Measurements from ENCODE around the gene MYO5B.

The MYO5B gene

DNA sequence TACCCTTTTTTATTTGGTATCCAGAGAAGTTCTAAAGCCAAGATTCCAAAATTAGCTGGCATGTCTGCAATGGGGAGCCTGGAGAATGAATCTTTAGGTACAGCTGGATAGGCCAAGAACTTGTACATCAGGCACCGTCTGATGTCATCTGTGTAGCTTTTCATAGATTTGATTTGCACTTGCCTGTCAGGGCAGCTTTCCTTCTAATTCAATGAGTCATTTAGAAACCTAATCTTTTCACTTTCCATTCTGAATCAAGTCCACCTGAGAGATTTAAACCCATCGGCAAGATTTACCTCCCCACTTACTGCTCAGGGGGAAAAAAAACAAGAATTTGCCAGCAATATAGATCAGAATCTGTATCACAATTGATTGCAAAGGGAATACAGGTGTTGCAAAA is 320.7 kb downstream of the MYO5B start:
- DNase-seq = no peak

- no peak for DNase-seq
Observed at GRCh38 chr18:49869354-49869753, 325.6 kb downstream of the MYO5B start.

DNA sequence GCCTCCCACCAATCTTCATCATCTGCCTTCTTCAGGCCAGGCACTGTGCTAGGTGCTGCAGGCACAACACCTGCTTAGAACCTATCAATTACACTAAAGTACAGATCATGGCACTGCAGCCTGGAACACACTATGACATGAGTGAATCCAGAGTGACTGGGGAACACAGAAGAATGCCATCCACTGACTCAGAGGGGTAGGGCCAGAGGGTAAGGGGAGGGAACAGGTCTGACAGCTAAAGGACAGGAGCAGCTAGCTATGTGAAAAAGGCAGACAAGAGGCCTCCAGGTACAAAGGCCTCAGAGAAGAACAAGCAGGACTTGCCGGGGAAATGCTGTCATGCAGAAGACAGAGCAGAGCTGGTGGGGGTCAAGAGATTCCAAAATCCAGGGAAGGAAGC is 328.3 kb downstream of the MYO5B start:
- no peak for DNase-seq

DNA sequence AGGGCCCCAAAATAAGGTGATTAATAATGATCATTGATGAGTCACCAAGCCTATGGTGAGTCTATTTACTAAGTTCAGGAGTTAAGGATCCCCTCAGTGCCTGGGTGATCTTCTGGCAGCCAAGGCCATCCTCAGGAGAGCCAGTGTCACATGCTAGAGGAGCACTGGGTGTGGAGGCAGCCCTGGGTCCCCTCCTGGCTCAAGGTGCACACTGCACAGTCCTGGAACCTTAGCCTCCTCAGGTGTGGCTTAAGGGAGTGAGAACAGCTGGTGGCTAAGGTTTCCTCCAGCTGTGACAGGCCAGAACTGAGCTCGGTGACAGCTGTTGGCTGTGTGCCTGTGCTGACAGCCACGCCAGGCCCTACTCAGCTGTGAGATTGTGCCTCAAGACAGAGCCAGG is 329.5 kb downstream of the MYO5B start:
- DNase-seq = no peak

DNA sequence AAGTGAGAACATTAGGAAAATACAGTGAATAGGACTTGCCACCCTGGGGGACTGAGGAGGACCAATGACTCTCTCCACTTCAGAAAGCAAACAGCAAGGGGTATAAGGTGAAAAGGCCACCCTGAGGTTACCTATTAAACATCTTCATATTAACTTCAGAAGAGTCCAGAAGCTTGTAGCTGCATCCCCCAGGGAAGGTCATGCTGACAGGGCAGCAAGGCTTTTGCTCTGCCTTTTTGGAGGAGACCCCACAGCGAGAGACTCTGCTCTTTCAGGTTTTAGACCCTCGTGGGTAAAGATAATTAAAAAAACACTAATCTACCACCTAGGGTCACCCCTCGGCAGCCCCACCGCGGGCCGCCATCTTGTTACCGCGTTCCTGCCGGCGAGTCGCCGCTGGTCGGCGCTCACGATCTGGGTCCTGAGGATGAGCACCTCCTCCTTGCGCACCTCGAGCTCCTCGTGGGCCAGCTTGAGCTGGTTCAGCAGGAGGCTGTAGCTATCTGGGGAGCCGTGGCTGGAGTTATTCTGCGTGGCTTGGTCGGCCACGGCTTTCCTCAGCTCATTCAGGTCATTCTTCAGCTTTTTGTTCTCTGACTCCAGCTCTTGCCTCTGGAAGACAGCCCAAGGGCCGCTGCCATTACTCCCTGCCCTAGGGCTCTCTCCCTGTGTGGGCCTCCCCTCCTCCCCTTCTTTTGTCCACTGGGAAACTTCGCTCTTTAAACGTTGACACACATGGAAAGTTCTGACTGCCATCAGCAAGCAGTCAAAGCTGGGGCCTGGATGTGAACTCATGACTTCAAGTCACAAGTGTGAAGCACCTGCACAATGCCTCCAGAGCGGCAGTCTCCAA is 331.0 kb downstream of the MYO5B start:
- DNase-seq = no peak

DNA sequence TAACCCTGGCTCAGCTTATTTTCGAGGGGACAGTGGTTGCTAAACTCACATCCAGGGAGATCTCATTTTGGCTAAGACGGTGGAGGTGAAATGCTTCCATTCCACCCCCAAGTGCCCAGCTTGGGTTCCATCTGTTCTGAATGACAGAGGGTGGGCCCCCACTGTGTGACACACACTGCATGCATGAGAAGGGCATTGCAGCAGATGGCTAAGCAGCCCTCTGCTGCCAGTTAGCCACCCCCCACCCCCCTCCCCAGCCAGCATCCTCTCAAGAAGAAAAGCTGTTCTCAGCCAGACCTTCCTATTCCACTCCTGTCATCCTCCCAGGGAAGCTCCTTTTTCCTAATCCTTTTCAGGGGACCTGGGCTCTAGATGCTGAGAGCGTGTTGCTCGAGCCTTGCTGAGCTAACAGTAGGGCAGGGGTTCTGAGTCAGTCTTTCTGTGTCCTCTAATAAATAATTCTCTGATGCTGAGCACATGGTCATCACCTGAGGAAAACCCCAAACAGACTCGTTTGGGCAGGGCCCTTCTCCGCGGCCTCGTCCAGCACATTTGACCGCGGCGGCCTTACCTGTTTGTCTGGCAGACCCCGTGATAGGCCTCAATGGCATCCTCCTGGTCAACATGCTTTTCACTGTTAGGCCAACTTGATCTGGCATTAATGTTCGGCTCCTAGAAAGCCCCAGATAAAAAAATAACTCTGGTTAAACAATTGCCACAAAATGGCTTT is 332.1 kb downstream of the MYO5B start:
- no peak for DNase-seq

- peak; percentile 39 for DNase-seq
Observed at GRCh38 chr18:49861659-49862058, 333.3 kb downstream of the MYO5B start.

DNA sequence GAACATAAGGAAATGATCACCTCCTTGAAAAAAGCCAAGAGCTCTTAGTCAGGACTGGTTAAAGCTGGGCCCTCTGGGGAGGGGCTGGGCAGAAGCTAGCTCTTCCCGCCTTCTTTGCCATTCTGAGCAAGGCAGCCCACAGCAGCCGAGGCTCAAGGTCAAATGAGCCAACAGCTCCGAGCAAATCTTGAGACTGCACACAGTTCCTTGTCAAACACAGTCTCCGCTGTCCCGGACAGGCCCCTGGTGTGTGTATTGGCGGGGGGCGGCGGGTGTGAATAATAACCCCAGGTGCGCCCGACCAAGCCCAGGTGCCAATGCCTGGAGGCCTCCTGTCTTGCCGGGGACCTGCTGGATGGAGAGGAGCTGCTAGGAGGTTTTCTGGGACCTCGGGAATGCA is 335.2 kb downstream of the MYO5B start:
- no peak for DNase-seq

- DNase-seq = no peak
Observed at GRCh38 chr18:49859021-49859359, 336.0 kb downstream of the MYO5B start.

DNA sequence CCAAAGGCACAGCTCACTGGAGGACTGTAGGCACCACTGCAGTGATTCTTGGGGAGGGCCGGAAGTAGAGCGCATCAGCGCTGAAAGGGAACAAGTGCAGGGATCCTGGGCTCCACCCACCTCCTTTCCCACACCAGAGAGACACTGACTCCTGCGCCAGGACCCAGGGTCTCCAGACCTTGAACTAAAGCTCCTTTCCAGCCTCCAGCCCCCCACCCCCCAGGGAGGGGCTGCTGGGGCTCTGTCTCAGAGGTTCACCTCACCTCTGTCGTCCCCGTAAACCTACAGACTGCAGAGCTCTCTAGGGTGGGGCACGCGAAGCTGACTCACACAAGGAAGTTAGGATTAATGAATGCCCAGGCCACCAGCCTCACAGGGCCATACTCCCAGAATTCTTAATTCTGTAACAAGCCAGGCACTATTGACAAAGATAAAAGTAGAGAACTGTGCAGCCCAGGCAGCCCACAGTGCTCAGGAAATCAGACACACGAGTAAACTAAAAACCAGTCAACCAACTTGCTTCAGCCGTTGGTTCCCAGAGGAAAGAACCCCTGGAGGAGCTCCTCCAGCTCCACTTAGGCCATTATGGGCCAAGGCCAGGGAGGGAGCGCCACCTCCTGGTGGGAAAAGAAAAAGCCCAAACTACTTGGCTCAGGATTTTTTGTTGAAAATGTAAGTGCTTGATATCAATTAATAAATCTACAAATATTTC is 336.5 kb downstream of the MYO5B start:
- DNase-seq = peak; percentile 74

- DNase-seq = no peak
Observed at GRCh38 chr18:49857708-49858107, 337.2 kb downstream of the MYO5B start.

DNA sequence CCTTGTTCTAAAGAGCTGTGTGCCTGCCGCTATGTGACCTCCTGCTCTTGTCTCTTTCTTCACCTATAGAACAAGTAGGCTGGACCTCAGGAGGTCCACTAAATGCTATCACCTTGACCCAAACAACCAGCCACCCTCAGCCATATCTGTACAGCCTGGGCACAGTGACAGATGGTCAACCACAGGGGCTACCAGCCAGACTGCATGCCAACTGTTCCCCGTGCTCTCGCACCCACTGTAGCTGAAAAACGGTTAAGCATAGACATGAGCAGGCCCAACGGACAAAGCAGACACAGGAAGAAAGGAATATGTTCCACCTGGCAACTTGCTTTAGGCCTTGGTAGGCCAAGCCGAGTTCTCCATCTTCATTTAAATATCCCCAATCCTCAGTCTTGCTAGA is 338.5 kb downstream of the MYO5B start:
- DNase-seq = no peak

- DNase-seq = no peak
Observed at GRCh38 chr18:49855711-49856415, 339.1 kb downstream of the MYO5B start.

- no peak for DNase-seq
Observed at GRCh38 chr18:49854681-49855080, 340.3 kb downstream of the MYO5B start.

- DNase-seq = no peak
Observed at GRCh38 chr18:49853436-49853835, 341.5 kb downstream of the MYO5B start.

DNA sequence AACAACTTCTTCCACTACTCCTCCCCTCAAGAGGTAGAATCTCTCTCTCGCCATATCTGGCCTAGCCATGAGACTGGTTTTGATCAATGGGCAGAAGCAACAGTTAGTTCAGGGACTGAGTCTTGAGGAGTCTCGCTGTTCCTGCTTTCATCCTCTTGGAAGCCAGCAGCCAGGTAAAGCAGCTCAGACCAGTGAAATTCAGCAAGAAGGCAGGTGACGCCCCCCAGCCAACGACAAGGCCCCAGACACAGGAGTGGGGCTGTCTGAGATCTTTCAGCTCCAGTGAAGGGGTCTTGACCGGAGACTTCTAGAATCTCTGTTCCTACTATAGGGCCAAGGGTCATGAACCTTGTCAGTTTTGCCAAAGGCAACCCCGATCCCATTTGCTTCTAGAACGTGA is 341.9 kb downstream of the MYO5B start:
- no peak for DNase-seq

GRCh38 chr18:49851624-49852023 is 343.3 kb downstream of the MYO5B start:
- DNase-seq = no peak

- DNase-seq = no peak
Observed at GRCh38 chr18:49850636-49851035, 344.3 kb downstream of the MYO5B start.

- DNase-seq = no peak
Observed at GRCh38 chr18:49849331-49850217, 345.4 kb downstream of the MYO5B start.

GRCh38 chr18:49848115-49848514 is 346.8 kb downstream of the MYO5B start:
- no peak for DNase-seq

DNA sequence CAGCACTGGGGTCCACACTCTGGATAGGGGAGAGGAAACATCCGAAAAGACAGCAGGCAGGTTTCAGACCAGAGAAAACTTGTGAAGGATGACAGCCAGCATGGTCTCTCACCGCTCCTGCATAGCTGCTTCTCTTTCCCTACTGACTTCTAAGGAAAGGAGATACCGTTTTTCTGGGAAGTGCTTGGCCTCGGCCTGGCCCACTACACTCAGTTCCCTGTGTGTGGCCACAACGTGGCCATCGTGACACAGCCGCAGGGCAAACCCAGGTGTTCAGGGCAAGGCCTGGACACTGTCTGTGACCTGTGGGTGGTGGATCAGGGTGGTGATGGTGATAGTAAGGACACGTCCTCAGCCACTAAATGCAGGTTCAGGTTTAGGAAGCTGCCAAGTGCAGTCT is 347.4 kb downstream of the MYO5B start:
- no peak for DNase-seq
